Neuronal stem cell (in vitro differentiated cells): Measurements from ENCODE around the gene CTF1.
A peak's percentile ranks its signal among the peaks of the same experiment; 100 is the strongest.

Source experiments
- DNase-seq: peaks from one replicate; pipeline ENCODE4 v3.0.0-alpha.2; 2013; ENCODE audit warnings: low spot score
- H2AFZ ChIP-seq: one replicate; pipeline ENCODE4 v1.6.1; 2013; ENCODE audit warnings: mild to moderate bottlenecking, low read length, inconsistent platforms
- H2AK5ac ChIP-seq: 2 replicates; pipeline ENCODE4 v1.6.1; 2013; ENCODE audit warnings: low read depth, mild to moderate bottlenecking, inconsistent platforms, low read length, moderate library complexity, mixed read lengths
- H2BK120ac ChIP-seq: 2 replicates; pipeline ENCODE4 v1.6.1; 2013; ENCODE audit warnings: low read depth, mild to moderate bottlenecking, inconsistent platforms, low read length, moderate library complexity, mixed read lengths
- H2BK12ac ChIP-seq: one replicate; pipeline ENCODE4 v1.6.1; 2013; ENCODE audit warnings: low read length, inconsistent platforms
- H2BK15ac ChIP-seq: 2 replicates; pipeline ENCODE4 v1.6.1; 2013; ENCODE audit warnings: mild to moderate bottlenecking, low read length, inconsistent platforms, mixed read lengths
- H2BK5ac ChIP-seq: one replicate; pipeline ENCODE4 v1.6.1; 2013; ENCODE audit warnings: inconsistent platforms, mild to moderate bottlenecking, low read length, moderate library complexity
- H3K14ac ChIP-seq: one replicate; pipeline ENCODE4 v1.6.1; 2013; ENCODE audit warnings: low read length, inconsistent platforms
- H3K18ac ChIP-seq: 2 replicates; pipeline ENCODE4 v1.6.1; 2013; ENCODE audit warnings: low read length, inconsistent platforms
- H3K23ac ChIP-seq: 2 replicates; pipeline ENCODE4 v1.6.1; 2013; ENCODE audit warnings: low read depth, mild to moderate bottlenecking, mixed read lengths, low read length, inconsistent platforms; ENCODE audit not compliant: poor library complexity
- H3K27ac ChIP-seq: replicated peaks from 3 replicates; pipeline ENCODE4 v1.5.1; 2013; ENCODE audit warnings: low read length, inconsistent platforms
- H3K27me3 ChIP-seq, 3 experiments: 2 replicates each; pipeline ENCODE4 v1.6.1; 2013; ENCODE audit warnings: low read length in 3 of 3, mild to moderate bottlenecking in 2 of 3, inconsistent platforms in 1 of 3, low read depth in 1 of 3, mixed read lengths in 1 of 3, moderate library complexity in 1 of 3; ENCODE audit not compliant: control insufficient read depth in 3 of 3, insufficient read depth in 3 of 3
- H3K36me3 ChIP-seq, 2 donors: replicated peaks in 1 of 2; 2 replicates each; pipeline ENCODE4 v1.6.1; 2013; ENCODE audit warnings: low read length in 2 of 2; ENCODE audit not compliant: control insufficient read depth in 2 of 2, insufficient read depth in 2 of 2
- H3K4ac ChIP-seq: 2 replicates; pipeline ENCODE4 v1.6.1; 2013; ENCODE audit warnings: inconsistent platforms, mild to moderate bottlenecking, low read length, moderate library complexity
- H3K4me1 ChIP-seq, 2 donors: 1 replicate in 1 of 2; 2 replicates in 1 of 2; pipeline ENCODE4 v1.6.1; 2013; ENCODE audit warnings: low read length in 2 of 2, low read depth in 1 of 2; ENCODE audit not compliant: control insufficient read depth in 2 of 2, insufficient read depth in 1 of 2
- H3K4me2 ChIP-seq: one replicate; pipeline ENCODE4 v1.6.1; 2013; ENCODE audit warnings: mild to moderate bottlenecking, low read length, inconsistent platforms; ENCODE audit not compliant: insufficient read depth, poor library complexity, severe bottlenecking
- H3K4me3 ChIP-seq, 2 donors: 2 replicates each; pipeline ENCODE4 v1.5.1; 2013; ENCODE audit warnings: low read length in 2 of 2, mild to moderate bottlenecking in 2 of 2, inconsistent platforms in 1 of 2, moderate library complexity in 1 of 2
- H3K79me1 ChIP-seq: one replicate; pipeline ENCODE4 v1.6.1; 2013; ENCODE audit warnings: low read depth, mild to moderate bottlenecking, inconsistent platforms, low read length, moderate library complexity
- H3K9ac ChIP-seq: one replicate; pipeline ENCODE4 v1.6.1; 2013; ENCODE audit warnings: mild to moderate bottlenecking, low read depth, low read length, inconsistent platforms; ENCODE audit not compliant: poor library complexity
- H3K9me3 ChIP-seq, 2 donors: replicated peaks in 1 of 2; 2 replicates each; pipeline versions ENCODE3 to v1.6.1; 2013; ENCODE audit warnings: low read length in 2 of 2, mild to moderate bottlenecking in 2 of 2, inconsistent platforms in 1 of 2, low read depth in 1 of 2, mixed read lengths in 1 of 2, moderate library complexity in 1 of 2; ENCODE audit not compliant: control insufficient read depth in 2 of 2, insufficient read depth in 1 of 2
- H4K8ac ChIP-seq: one replicate; pipeline ENCODE4 v1.6.1; 2013; ENCODE audit warnings: low read depth, mild to moderate bottlenecking, inconsistent platforms, low read length, moderate library complexity
- H4K91ac ChIP-seq: one replicate; pipeline ENCODE4 v1.6.1; 2013; ENCODE audit warnings: low read length, low read depth, mild to moderate bottlenecking, inconsistent platforms; ENCODE audit not compliant: poor library complexity
- WGBS, 2 donors: extraction: QIAGEN DNeasy Blood & Tissue Kit; methylation state at CpG; one replicate each; pipeline ENCODE4 v1.1.7; 2013; ENCODE audit warnings: missing lambda C conversion rate in 2 of 2, mixed read lengths in 1 of 2; ENCODE audit not compliant: insufficient read length in 2 of 2, insufficient replicate concordance in 1 of 2; ENCODE audit errors: extremely low coverage in 2 of 2; 5-methylcytosine and 5-hydroxymethylcytosine counted together

CTF1 gene

DNA sequence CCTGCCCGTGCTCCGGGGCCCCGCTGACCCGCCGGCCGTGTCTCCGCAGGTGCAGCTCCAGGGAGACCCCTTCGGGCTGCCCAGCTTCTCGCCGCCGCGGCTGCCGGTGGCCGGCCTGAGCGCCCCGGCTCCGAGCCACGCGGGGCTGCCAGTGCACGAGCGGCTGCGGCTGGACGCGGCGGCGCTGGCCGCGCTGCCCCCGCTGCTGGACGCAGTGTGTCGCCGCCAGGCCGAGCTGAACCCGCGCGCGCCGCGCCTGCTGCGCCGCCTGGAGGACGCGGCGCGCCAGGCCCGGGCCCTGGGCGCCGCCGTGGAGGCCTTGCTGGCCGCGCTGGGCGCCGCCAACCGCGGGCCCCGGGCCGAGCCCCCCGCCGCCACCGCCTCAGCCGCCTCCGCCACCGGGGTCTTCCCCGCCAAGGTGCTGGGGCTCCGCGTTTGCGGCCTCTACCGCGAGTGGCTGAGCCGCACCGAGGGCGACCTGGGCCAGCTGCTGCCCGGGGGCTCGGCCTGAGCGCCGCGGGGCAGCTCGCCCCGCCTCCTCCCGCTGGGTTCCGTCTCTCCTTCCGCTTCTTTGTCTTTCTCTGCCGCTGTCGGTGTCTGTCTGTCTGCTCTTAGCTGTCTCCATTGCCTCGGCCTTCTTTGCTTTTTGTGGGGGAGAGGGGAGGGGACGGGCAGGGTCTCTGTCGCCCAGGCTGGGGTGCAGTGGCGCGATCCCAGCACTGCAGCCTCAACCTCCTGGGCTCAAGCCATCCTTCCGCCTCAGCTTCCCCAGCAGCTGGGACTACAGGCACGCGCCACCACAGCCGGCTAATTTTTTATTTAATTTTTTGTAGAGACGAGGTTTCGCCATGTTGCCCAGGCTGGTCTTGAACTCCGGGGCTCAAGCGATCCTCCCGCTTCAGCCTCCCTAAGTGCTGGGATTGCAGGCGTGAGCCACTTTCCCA lies 5.9 kb downstream of the CTF1 start:
- H3K4me3 ChIP-seq = peak overlapping the region; percentile 39 to 83
- H2BK120ac ChIP-seq = peak overlapping the region; percentile 72

GRCh38 chr16:30903002-30903401 lies 6.6 kb downstream of the CTF1 start:
- peak overlapping the region; percentile 43 for H4K8ac ChIP-seq
- peak overlapping the region; percentile 87 for H3K27ac ChIP-seq
- DNase-seq = no peak

More for the DNA sequence above, 5.9 kb downstream of the CTF1 start:
- no peak for DNase-seq
- Histone ChIP-seq H3K9me3 (no peaks in the 10 kb centered on the region), H3K4me2 (peak overlapping the region; percentile 80), H3K4me1 (peaks cover 2 to 8% of the 10 kb centered on the region in 2 donors), H2BK5ac (peak overlapping the region; percentile 93), H3K23ac (peak overlapping the region; percentile 93), H2BK15ac (peak overlapping the region; percentile 98), H3K4ac (peak overlapping the region; percentile 37), H4K8ac (peak overlapping the region; percentile 82), H3K27ac (peak overlapping the region; percentile 87), H3K18ac (peak overlapping the region; percentile 97), H2AK5ac (peak overlapping the region; percentile 99), H3K79me1 (no peaks in the 10 kb centered on the region), H3K27me3 (no peaks in the 10 kb centered on the region), H3K36me3 (peaks cover 0 to 2% of the 10 kb centered on the region in 2 donors), H3K9ac (peak overlapping the region; percentile 88), H3K14ac (peak overlapping the region; percentile 47), H4K91ac (peak overlapping the region; percentile 85), H2BK12ac (peak overlapping the region; percentile 84), H2AFZ (peak overlapping the region; percentile 82)
- no CpG with 5 or more reads among the region's 99 CpGs for WGBS, 2 donors

DNA sequence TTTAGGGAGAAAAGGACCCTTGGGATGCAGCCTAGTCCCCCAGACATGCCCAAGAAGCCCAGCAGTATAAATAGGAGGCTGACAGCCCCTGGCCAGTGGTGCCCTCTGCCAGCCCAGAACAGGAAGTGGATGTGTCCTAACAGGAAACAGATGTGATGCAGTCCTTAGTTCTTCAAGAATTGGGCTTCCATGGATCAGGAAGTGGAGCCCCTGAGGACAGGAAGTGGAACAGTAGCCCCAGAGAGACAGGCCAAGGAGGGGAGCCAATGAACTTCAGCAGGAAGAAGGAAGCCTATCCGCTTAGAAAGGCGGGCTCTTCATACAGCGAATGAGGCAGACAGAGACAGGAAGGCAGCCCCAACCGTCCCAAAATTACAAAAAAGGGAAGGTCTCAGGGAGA lies 7.2 kb downstream of the CTF1 start:
- H3K4me3 ChIP-seq = no peak overlapping the region
- no peak overlapping the region for H4K91ac ChIP-seq
- H3K9me3 ChIP-seq = no peaks in the 10 kb centered on the region
- H3K4me2 ChIP-seq = no peak overlapping the region
- H3K36me3 ChIP-seq = peaks cover 0 to 2% of the 10 kb centered on the region in 2 donors
- H3K23ac ChIP-seq = no peak overlapping the region
- H3K79me1 ChIP-seq = no peaks in the 10 kb centered on the region
- H2BK12ac ChIP-seq = no peak overlapping the region
- H2AK5ac ChIP-seq = no peak overlapping the region
- H3K4ac ChIP-seq = no peak overlapping the region
- no peak overlapping the region for H3K9ac ChIP-seq
- no peak overlapping the region for H3K27ac ChIP-seq
- no peaks in the 10 kb centered on the region for H3K27me3 ChIP-seq
- no peak overlapping the region for H4K8ac ChIP-seq
- peaks cover 5 to 8% of the 10 kb centered on the region in 2 donors for H3K4me1 ChIP-seq
- no peak overlapping the region for H2BK15ac ChIP-seq
- DNase-seq = no peak
- H3K14ac ChIP-seq = no peak overlapping the region
- H2AFZ ChIP-seq = peak overlapping the region; percentile 79
- no peak overlapping the region for H3K18ac ChIP-seq
- no CpG with 5 or more reads among the region's 4 CpGs for WGBS, 2 donors
- H2BK5ac ChIP-seq = no peak overlapping the region
- H2BK120ac ChIP-seq = no peak overlapping the region

More at GRCh38 chr16:30903002-30903401, 6.6 kb downstream of the CTF1 start:
- peak overlapping the region; percentile 0 for H3K14ac ChIP-seq
- H2BK120ac ChIP-seq = peak overlapping the region; percentile 72
- peak overlapping the region; percentile 81 for H3K9ac ChIP-seq
- H3K4me3 ChIP-seq = no peak overlapping the region
- peak overlapping the region; percentile 81 for H3K18ac ChIP-seq
- H2BK12ac ChIP-seq = peak overlapping the region; percentile 58
- peak overlapping the region; percentile 82 for H2AFZ ChIP-seq
- H2BK5ac ChIP-seq = peak overlapping the region; percentile 93
- H2AK5ac ChIP-seq = peak overlapping the region; percentile 99
- WGBS, 2 donors = no CpG with 5 or more reads among the region's 4 CpGs
- H3K4ac ChIP-seq = peak overlapping the region; percentile 93
- peaks cover 5 to 8% of the 10 kb centered on the region in 2 donors for H3K4me1 ChIP-seq
- no peaks in the 10 kb centered on the region for H3K27me3 ChIP-seq
- H3K79me1 ChIP-seq = no peaks in the 10 kb centered on the region
- no peaks in the 10 kb centered on the region for H3K9me3 ChIP-seq
- no peak overlapping the region for H3K4me2 ChIP-seq
- peak overlapping the region; percentile 93 for H3K23ac ChIP-seq
- no peak overlapping the region for H4K91ac ChIP-seq
- peaks cover 0 to 2% of the 10 kb centered on the region in 2 donors for H3K36me3 ChIP-seq
- H2BK15ac ChIP-seq = peak overlapping the region; percentile 98
